ENCODE results near the gene TESK2.
"Not testable (repeated sequence)": the region's sequence is repeated elsewhere in the genome, so short reads cannot be mapped to it uniquely, and the experiment has no call there.

Gene TESK2, protein sequence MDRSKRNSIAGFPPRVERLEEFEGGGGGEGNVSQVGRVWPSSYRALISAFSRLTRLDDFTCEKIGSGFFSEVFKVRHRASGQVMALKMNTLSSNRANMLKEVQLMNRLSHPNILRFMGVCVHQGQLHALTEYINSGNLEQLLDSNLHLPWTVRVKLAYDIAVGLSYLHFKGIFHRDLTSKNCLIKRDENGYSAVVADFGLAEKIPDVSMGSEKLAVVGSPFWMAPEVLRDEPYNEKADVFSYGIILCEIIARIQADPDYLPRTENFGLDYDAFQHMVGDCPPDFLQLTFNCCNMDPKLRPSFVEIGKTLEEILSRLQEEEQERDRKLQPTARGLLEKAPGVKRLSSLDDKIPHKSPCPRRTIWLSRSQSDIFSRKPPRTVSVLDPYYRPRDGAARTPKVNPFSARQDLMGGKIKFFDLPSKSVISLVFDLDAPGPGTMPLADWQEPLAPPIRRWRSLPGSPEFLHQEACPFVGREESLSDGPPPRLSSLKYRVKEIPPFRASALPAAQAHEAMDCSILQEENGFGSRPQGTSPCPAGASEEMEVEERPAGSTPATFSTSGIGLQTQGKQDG

DNA sequence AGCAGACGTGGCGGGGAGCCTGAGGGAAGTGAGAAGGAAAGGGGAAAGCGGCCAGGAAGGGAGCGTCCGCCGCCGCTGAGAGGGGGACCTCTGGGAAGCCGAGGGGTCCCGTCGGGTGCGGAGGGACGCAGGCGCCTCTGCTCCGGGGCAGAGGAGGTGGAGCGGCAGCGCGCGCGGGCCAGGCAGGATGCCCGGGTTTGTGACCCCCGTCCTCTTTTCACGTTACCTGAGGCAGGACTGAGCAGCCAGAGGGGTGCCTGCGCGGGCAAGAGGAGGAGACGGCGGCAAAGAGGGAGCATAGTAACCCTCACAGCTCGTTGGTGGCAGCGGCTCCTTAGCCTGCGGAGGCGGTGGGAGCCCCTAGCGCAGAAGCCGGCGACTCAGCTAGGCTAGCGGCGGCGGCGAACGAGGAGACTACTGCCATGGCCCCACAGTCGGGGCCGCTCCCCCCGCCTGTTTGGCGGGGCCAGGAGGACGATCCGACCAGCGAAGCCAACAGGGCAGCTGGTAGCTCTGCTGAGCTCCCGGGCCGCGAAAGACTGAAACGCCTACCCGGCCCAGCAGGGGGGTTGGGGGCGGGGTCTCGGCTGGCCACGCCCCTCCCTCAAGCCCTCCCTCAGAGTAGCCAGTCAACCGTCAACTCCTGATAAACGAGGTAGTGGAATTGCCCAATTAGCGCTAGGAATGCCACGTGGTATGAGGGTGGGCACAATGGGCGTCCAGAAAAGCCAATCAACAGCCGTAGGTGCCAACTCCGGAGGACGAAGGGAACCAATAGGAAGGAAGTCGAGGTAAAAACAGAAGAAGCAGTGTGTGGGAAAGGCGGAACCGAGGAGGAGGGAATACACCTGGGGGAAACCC is at the start of gene TESK2:
Gene TESK2 (minus strand): TSS at position 538 of the 861 bp plus-strand sequence. CDS start 33,378 bp downstream, outside the sequence.
- peak; percentile 95 to 100 (median 98) for DNase-seq
- intact Hi-C loops (cut with DNase I), result loop anchor here (5.0 kb wide), 1 partner anchor 149 kb away; the partner anchor contains the start of genes MUTYH and TOE1

DNA sequence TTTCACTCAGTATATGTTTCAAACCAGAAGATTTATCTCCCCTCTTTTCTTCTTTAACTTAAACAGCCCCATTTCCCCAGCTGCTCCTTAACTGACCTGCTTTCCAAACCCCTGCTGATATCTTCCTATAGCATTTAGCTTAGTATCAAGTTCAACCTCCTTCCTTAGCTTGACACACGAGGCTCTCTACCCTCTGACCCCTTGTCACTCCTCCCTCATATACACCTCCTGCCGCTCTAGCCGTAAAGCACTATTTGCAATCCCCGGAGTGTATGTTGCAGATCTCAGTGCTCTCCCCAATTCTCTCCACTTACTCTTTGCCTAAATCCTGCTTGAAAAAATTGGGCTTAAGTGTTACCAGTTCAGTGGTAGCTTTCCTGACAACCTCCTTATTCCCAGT is 45.9 kb upstream of the TESK2 start:
- intact Hi-C loops (cut with DNase I), result no loop called here
- DNase-seq, result no peak

DNA sequence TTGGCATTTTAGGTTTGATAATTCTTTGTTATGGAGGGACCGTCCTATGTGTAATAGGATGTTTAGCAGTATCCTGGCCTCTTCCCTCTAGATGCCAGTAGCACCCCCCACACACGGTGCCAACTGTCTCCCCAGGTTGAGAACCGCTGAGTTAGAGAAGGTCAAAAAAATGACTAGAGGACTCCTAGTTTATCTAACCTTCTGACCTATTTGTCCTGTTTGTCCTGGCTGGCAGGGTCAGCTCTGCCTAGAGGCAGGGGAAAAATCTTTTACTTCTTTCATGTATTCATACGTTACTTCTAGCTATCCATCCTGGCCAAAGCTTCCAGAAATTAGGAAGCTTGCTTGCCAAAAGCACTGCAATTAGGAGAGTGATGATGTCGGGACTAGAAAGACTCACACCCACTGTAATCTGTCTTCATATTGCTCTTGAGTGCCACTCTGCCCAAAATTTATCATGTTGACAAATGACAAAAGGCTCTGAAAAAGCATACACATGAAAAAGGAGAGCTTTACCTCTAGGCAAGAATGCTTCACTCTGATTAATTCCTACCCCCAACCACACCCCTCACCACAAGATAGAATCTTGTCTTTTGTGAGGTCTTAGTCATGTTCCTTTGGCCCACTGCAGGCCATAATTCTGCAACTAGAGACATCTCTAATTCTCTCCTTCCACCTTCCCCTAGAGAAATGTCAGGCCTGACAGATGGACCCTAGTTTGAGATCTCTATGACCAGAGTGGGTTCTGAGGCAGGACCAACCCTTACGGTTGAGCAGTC is 45.2 kb upstream of the TESK2 start:
- intact Hi-C loops (cut with DNase I), result no loop called here
- DNase-seq, result no peak

DNA sequence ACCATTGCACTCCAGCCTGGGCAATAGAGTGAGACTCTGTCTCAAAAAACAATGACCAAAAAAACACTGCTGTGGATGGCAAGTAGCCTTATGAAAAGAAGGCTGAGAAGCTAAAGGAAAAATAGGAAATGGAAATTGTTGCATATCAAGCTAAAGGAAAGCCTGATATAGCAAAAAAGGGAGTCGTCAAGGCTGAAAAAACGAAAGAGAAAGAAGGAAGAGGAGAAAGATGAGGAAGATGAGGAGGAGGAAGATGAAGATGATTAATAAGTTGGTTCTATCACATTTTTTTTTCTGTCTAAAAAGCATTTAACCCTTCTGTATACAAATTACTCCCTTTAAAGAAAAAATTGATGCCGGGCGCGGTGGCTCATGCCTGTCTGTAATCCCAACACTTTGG is 40.9 kb upstream of the TESK2 start:
- intact Hi-C loops (cut with DNase I), result no loop called here
- DNase-seq, result no peak

DNA sequence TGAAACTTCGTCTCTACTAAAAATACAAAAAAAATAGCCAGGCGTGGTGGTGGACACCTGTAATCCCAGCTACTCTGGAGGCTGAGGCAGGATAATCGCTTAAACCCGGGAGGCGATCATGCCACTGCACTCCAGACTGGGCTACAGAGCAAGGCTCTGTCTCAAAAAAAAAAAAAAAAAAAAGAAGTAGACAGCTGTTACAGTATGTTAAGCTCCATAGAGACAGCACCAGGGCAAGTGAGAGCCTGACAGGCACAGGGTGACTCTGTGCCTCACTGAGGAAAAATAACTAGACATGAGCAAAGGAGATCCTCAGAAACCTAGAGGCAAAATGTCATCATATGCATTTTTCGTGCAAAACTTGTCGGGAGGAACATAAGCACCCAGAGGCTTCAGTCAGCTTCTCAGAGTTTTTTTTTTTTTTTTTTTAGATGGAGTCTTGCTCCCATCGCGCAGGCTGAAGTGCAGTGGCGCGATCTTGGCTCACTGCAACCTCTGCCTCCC is 39.7 kb upstream of the TESK2 start:
- intact Hi-C loops (cut with DNase I), result no loop called here

DNA sequence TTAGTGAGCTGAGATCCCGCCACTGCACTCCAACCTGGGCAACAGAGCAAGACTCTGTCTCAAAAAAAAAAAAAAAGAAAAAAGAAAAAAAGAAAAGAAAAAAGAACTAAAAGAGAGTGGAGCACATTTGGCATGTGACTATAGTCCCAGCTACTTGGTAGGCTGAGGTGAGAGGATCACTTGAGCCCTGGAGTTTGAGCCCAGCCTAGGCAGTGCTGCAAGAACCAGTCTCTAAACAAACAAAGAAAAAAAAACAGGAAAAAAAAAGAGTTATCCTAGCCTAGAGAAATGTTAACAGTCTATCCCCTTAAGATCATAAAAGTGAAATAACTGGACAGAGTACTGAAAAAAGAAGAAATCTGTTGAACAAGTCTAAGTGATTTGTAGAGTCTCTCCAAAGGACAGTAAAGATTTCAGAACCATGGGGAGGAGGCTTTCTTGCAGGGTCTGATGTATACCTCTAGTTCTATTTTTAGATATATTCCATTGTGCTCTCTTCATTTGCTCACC is 35.2 kb upstream of the TESK2 start:
- intact Hi-C loops (cut with DNase I), result no loop called here
- no peak for DNase-seq

More for the DNA sequence above, 39.7 kb upstream of the TESK2 start:
- DNase-seq, result no peak

DNA sequence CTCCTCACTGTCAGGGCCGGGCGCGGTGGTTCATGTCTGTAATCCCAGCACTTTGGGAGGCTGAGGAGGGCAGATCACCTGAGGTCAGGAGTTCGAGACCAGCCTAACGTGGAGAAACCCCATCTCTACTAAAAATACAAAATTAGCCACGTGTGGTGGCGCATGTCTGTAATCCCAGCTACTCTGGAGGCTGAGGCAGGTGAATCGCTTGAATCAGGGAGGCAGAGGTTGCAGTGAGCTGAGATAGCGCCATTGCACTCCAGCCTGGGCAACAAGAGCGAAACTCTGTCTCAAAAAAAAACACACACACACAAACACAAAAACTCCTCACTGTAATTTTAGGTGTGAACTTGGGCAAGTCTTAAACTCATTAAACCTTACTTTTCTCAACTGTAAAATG is 33.0 kb upstream of the TESK2 start:
- DNase-seq; intact Hi-C loops (cut with DNase I): not testable (repeated sequence)

DNA sequence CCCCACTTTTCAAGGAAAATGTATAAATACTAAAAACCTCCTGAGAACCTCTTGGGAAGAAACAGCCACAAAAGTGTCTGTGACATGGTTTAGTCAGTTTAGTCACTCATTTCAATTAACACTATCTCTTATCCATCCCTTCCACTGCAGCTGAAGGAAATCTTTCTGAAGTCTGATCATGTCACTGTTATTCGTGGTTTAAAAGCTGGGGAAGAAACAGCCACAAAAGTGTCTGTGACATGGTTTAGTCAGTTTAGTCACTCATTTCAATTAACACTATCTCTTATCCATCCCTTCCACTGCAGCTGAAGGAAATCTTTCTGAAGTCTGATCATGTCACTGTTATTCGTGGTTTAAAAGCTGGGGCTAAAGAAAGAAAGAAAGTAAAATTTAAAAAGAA is 32.6 kb upstream of the TESK2 start:
- intact Hi-C loops (cut with DNase I); DNase-seq: not testable (repeated sequence)

DNA sequence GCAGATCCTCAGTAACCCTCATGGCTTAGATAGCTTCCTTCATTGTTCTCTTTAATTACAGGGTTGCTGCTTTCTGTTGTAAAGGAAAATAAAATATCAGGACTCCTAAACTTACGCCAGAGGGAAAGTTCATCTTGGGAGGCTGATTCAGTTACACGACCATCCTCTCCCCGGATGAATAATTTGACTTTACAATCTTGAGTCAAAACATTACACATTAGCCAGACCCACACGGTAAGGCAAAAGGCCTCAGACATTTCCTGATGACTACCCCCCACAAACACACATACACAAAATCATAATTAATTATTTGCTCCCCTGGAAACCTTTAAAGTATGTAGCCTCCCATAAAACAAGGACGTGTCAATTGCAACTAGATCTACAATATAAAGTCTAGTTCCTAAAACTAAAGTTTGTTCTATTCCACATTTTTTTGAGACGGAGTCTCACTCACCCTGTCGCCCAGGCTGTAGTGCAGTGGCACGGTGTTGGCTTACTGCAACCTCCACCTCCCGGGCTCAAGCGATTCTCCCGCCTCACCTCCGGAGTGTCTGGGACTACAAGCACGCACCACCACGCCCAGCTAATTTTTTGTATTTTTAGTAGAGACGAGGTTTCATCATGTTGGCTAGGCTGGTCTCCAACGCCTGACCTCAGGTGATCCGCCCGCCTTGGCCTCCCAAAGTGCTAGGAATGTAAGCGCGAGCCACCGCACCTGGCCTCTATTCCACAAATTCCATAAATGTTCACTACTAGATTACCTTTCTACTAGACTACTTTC is 31.6 kb upstream of the TESK2 start:
- intact Hi-C loops (cut with DNase I), result no loop called here
- no peak for DNase-seq

DNA sequence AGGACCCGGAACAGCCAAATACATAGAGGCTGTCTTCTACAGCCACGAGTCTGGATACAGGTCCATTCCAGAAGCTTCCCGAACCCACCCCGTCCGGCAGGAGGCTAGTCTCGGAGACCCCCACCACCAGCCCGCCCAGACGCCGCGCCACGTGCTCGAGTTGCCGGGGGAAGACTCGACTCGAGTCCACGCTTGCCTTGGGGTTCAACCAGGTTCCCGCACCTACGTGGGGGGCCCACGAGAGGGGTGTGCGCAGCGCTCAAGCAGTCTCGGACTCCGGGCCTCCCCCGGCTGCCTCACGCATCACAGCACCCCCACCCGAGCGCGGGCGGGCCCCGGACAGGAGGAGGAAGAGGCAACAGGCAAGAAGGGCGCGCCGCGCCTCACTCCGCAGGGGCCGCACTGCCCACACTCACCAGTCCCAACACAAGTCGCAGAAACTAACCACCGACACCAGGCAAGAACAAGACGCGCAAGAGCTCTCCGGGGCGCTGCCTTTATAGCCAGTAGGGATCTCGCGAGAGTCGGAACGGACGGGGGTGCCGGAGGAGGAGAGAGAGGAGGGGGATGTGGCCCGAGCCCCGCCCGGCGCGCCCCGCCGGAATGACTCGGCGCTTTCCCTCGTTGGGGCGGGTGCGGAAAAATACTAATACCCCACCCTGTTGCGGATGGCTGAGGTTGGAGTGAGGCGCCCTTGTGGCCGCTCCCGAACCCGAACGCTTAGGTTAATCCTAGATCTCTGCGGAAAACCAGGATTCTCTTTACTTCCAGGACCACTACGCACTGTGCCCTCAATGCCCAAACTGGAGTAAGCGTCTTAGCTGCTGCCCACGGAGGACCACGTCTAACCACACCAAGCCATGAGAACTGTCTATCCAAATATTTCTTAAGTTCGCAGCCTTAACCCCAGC is 30.7 kb upstream of the TESK2 start, which contains the start of gene PRDX1:
Gene PRDX1 (minus strand): TSS at position 472 of the 911 bp plus-strand sequence. CDS start 2,841 bp downstream, outside the sequence.
- intact Hi-C loops (cut with DNase I), result loop anchor here (2.0 kb wide), 1 partner anchor 29 kb away; the partner anchor contains the start of gene AKR1A1
- DNase-seq, result peak; percentile 95 to 100 (median 98)

DNA sequence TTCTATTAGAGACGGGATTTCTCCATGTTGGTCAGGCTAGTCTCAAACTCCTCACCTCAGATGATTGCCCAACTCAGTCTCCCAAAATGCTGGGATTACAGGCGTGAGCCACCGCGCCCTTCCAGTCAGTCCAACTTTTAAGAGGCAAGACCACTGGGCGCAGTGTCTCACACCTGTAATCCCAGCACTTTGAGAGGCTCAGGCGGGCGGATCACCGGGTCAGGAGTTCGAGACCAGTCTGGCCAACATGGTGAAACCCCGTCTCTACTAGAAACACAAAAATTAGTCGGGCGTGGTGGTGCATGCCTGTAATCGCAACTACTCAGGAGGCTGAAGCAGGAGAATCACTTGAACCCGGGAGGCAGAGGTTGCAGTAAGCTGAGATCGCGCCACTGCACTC is 28.8 kb upstream of the TESK2 start:
- intact Hi-C loops (cut with DNase I), result loop anchor here (2.0 kb wide), 1 partner anchor 31 kb away; the partner anchor contains the start of gene AKR1A1

DNA sequence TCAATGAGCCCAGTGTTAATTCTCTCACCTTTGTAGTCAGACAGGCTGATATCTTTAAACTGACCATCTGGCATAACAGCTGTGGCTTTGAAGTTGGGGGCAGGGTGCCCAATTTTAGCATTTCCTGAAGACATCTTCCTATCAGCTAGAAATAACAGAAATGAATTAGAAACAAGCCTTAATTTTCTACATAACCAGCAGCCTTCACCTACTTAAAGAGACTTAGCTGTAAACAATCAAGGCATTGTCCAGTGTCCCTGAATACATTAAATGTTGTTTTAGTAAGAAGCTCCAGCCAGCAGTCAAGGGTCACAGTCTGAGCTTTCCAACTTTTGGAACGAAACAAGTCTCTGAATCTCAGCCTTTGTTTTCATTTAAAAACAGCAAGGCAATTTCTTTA is 27.9 kb upstream of the TESK2 start:
- intact Hi-C loops (cut with DNase I), result no loop called here
- no peak for DNase-seq

More for the DNA sequence above, 28.8 kb upstream of the TESK2 start:
- peak in 1 of 10 donors; percentile 81 for DNase-seq

DNA sequence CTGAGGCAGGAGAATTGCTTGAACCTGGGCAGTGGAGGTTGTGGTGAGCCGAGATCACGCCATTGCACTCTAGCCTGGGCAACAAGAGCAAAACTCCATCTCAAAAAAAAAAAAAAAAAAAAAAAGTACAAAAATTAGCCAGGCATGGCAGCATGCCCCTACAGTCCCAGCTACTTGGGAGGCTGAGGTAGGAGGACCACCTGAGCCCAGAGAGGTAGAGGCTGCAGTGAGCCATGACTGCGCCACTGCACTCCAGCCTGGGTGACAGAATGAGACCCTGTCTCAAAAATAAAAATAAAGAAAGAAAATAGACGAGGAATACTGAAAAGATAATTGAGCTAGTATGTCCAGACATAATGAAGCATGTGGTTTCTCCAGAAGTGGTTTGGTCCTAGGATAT is 27.4 kb upstream of the TESK2 start:
- intact Hi-C loops (cut with DNase I); DNase-seq: not testable (repeated sequence)

DNA sequence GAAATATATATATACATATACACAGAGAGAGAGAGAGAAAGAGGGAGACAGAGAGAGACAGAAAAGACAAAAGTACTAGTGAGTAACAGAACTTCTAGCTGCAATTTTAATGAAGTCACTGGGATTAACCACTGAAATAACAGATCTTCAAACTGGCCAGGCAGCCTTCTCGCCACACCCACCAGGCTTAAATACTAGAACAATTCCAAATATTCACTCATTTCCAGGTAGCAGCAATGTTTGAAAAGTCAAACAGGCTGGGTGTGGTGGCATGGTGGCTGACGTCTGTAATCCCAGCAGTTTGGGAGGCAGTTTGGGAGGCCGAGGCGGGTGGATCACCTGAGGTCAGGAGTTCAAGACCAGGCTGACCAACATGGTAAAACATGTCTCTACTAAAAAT is 25.5 kb upstream of the TESK2 start:
- no peak for DNase-seq
- intact Hi-C loops (cut with DNase I), result no loop called here

DNA sequence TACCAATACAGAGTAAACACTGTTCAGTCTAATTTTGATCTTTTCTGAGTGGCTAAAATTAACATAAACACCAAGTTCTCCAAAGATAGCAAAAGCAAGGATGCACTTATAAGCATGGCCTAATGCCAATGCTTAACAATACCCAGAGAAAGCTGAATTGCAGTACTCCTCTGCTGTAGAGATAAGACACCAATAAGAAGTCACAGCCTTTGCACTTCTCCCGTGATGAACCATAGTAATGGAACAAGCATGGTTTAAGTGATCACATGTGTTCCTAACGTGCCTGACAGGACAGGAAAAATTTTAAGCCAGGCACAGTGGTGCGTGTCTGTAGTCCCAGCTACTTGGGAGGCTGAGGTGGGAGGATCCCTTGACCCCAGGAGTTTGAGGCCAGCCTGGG is 25.1 kb upstream of the TESK2 start:
- intact Hi-C loops (cut with DNase I), result no loop called here
- DNase-seq, result no peak

DNA sequence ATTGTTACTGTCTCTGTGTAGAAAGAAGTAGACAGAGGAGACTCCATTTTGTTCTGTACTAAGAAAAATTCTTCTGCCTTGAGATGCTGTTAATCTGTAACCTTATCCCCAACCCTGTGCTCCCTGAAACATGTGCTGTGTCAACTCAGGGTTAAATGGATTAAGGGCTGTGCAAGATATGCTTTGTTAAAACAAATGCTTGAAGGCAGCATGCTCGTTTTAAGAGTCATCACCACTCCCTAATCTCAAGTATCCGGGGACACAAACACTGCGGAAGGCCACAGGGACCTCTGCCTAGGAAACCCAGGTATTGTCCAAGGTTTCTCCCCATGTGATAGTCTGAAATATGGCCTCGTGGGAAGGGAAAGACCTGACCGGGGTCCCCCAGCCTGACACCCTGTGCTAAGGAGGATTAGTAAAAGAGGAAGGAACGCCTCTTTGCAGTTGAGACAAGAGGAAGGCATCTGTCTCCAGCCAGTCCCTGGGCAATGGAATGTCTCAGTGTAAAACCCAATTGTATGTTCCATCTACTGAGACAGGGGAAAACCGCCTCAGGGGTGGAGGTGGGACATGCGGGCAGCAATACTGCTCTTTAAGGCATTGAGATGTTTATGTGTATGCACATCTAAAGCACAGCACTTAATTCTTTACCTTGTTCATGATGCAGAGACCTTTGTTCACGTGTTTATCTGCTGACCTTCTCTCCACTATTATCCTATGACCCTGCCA is 22.7 kb upstream of the TESK2 start:
- intact Hi-C loops (cut with DNase I), result loop anchor here (5.0 kb wide), 1 partner anchor 59 kb away; no protein-coding TSS in a partner anchor
- DNase-seq, result peak in 1 of 10 donors; percentile 20

DNA sequence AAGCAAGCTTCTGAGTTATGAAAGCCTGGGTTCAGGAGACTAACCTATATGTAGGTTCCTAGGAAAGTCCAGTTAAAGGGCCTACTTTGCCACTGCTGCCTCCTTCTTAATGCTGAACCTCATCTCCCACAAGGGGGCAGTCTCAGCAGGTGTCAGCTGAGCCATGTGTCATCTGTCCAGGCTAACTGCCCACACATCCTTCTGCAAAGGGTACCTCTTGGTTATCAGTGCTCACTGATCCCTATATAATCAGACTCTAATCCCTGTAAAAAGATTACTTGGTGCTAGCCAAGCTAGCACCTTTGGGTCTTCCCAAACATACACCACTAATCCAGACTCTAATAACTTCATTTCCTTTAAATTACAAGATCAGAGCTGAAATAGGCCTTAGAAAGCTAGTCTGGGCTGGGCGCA is 21.7 kb upstream of the TESK2 start:
- DNase-seq, result peak in 6 of 10 donors; percentile 47 to 89 (median 57)
- intact Hi-C loops (cut with DNase I), result loop anchor here (5.0 kb wide), 1 partner anchor 60 kb away; no protein-coding TSS in a partner anchor

Measured in posterior cingulate gyrus (tissue), 11 donors.